Peyer's patch (tissue), 4 donors: Measurements from ENCODE around the gene NOP14.

Source experiments
- POLR2A ChIP-seq, 2 donors: fragments of 450-650 bp; IDR thresholded peaks; one replicate each; pipeline ENCODE4 v1.5.1; 2017; ENCODE audit warnings: antibody characterized with exemption in 2 of 2, mild to moderate bottlenecking in 2 of 2, moderate library complexity in 2 of 2
- TF ChIP-seq, protein P1 (sequence below), 6 experiments: fragments of 450-650 bp in 4 of 6; fragments of 200-600 bp in 2 of 6; sonication (generic) in 1 of 6; IDR thresholded peaks; one replicate each; pipeline ENCODE4 v1.5.1; 2017 to 2019; ENCODE audit warnings: antibody characterized with exemption in 6 of 6, mild to moderate bottlenecking in 3 of 6, moderate library complexity in 1 of 6

DNA sequence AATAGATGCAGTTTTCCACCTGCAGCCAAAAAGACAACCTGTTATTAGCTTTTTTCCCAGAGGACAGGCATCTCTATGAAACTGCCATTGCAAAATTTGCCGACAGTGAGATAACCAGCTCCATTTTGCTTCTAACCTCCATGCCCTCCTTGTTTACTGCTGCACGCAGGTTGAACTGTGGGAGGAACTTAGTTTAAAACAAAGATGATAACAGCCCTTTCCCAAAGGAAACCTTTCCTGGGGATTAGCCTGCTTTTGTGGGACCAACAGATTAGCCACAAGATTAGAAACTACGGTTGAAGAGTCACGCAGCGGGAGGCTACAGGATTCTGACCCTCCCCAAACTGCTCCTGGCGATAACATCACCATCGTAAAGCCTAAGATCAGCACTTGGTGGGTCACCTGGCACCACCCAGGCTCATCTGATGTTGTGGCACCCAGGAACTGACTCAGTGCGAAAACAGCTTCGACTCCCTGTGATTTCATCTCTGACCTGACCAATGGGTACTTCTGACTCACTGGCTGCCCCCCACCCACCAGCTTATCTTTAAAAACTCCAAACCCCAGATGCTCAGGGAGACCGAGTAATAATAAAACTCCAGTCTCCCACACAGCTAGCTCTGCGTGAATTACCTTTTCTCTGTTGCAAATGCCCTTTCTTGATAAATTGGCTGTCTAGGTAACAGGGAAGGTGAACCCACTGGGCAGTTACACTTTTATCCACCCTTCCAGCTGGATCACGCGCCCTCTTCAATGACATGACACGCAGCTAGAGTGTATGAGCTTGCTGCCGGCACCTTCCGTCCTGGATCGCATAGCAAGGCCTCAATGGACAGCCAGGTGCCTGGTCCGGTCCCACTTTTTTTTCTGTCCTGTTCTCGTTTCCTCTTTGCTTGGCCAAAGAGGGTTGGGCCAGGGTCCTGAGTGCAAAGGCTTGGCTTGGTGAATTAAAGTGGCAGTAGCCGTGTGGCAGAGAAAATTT lies 27.2 kb downstream of the NOP14 start:
- TF ChIP-seq, protein P1, sequence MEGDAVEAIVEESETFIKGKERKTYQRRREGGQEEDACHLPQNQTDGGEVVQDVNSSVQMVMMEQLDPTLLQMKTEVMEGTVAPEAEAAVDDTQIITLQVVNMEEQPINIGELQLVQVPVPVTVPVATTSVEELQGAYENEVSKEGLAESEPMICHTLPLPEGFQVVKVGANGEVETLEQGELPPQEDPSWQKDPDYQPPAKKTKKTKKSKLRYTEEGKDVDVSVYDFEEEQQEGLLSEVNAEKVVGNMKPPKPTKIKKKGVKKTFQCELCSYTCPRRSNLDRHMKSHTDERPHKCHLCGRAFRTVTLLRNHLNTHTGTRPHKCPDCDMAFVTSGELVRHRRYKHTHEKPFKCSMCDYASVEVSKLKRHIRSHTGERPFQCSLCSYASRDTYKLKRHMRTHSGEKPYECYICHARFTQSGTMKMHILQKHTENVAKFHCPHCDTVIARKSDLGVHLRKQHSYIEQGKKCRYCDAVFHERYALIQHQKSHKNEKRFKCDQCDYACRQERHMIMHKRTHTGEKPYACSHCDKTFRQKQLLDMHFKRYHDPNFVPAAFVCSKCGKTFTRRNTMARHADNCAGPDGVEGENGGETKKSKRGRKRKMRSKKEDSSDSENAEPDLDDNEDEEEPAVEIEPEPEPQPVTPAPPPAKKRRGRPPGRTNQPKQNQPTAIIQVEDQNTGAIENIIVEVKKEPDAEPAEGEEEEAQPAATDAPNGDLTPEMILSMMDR (IDR thresholded peaks at IDR 0.05) = no peak
- TF ChIP-seq POLR2A (IDR thresholded peaks at IDR 0.05) = no peak
